Measurements from ENCODE around the gene SRSF6. TPM values are rescaled to one million over a fixed set of nuclear protein-coding genes. Genes with fewer than 3 reads are reported as not detected.

SRSF6 gene
- total RNA-seq, 3 donors from 2014 or later, result 70.9 to 143 (median 114) TPM

DNA sequence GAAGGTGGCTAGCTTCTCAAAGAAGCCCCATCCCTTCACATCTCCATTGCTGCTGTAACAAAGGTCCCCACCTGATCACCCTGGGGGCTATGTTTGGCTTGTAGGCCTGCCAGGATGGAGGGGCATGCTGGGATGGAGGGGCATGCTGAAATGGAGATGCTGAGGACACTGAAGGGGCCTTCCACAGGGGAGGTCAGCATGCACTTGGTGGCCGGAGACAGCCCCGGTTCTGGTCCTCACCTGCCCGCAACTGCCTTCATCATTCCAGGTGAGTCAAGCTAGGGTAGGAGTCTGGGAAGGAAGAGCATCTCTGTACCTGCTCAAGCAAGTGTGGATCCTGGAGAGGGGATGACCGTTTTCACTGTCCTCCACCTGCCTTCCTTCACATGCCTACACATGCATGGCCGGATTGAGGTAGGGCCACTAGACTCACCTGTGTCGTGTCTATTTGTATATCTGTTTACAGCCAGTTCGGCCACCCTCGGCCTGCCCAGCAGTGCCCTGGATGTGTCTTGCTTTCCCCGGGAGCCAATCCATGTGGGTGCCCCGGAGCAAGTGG, 55.8 kb downstream of the SRSF6 start:
- intact Hi-C loops (cut with DNase I; ENCODE audit: low total_unique reads), result no loop called here

More for the DNA sequence above, 55.8 kb downstream of the SRSF6 start:
- DNase-seq (ENCODE audit: low spot score in 2 of 2), result no peak
- Histone ChIP-seq H3K27ac (peak overlapping the region; percentile 68 to 76), H3K9me3 (no peaks in the 10 kb centered on the region), H3K4me1 (no peaks in the 10 kb centered on the region), H3K27me3 (no peaks in the 10 kb centered on the region), H3K36me3 (no peaks in the 10 kb centered on the region), H3K4me3 (peak overlapping the region; percentile 49 to 76 (median 65))
- TF ChIP-seq, protein P1, sequence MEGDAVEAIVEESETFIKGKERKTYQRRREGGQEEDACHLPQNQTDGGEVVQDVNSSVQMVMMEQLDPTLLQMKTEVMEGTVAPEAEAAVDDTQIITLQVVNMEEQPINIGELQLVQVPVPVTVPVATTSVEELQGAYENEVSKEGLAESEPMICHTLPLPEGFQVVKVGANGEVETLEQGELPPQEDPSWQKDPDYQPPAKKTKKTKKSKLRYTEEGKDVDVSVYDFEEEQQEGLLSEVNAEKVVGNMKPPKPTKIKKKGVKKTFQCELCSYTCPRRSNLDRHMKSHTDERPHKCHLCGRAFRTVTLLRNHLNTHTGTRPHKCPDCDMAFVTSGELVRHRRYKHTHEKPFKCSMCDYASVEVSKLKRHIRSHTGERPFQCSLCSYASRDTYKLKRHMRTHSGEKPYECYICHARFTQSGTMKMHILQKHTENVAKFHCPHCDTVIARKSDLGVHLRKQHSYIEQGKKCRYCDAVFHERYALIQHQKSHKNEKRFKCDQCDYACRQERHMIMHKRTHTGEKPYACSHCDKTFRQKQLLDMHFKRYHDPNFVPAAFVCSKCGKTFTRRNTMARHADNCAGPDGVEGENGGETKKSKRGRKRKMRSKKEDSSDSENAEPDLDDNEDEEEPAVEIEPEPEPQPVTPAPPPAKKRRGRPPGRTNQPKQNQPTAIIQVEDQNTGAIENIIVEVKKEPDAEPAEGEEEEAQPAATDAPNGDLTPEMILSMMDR (IDR thresholded peaks at IDR 0.05), result no peak
- TF ChIP-seq POLR2A (IDR thresholded peaks at IDR 0.05), result no peak
- no peak for TF ChIP-seq POLR2AphosphoS5 (IDR thresholded peaks at IDR 0.05)

Other genes with a start within 250 kb of the SRSF6 start
- gene L3MBTL1, start 49.8 kb downstream of the SRSF6 start, total RNA-seq, result 10 to 100 TPM in 2 of 3 donors, 1 to 10 TPM in 1; 8.6 to 24.7 (median 17.4) TPM
- 1 to 10 TPM; 4.1 to 8.2 (median 6.4) TPM for gene SGK2, start 101.1 kb downstream of the SRSF6 start, total RNA-seq
- 10 to 100 TPM; 20.6 to 34.2 (median 25.3) TPM for gene IFT52, start 133.0 kb downstream of the SRSF6 start, total RNA-seq
- under 1 TPM in 2 of 3 donors, not detected in 1; 0.32 to 0.44 TPM for gene MYBL2, start 209.2 kb downstream of the SRSF6 start, total RNA-seq

All from breast epithelium (tissue), 4 donors.